HepG2 (cell line): ENCODE results near the gene AP5Z1. TPM values are rescaled to one million over a fixed set of nuclear protein-coding genes. Genes with fewer than 3 reads are reported as not detected.

Experiments used
- GLI4 ChIP-seq: sonication (generic); formaldehyde crosslinking; IDR thresholded peaks from 2 replicates; pipeline ENCODE4 v1.5.1; 2020; ENCODE audit warnings: missing genetic modification reagents, mild to moderate bottlenecking, moderate library complexity, borderline replicate concordance
- LBX2 ChIP-seq: sonication (generic); formaldehyde crosslinking; IDR thresholded peaks from 2 replicates; pipeline ENCODE4 v1.5.0; 2020; ENCODE audit warnings: missing genetic modification reagents, mild to moderate bottlenecking, borderline replicate concordance
- RBAK ChIP-seq: sonication (generic); formaldehyde crosslinking; IDR thresholded peaks from 2 replicates; pipeline ENCODE4 v1.5.1; 2020; ENCODE audit warnings: mild to moderate bottlenecking, missing genetic modification reagents
- SIX1 ChIP-seq: sonication (generic); formaldehyde crosslinking; IDR thresholded peaks from 2 replicates; pipeline ENCODE4 v1.4.0; 2020; ENCODE audit warnings: missing genetic modification reagents, borderline replicate concordance
- SMAD1 ChIP-seq: sonication (generic); formaldehyde crosslinking; IDR thresholded peaks from 2 replicates; pipeline ENCODE4 v1.4.0; 2020; ENCODE audit warnings: missing genetic modification reagents, low read depth, mild to moderate bottlenecking, borderline replicate concordance
- SOX6 ChIP-seq, 2 experiments: fragments of 450-650 bp in 1 of 2; sonication (generic) in 1 of 2; formaldehyde crosslinking in 1 of 2; IDR thresholded peaks; 2 replicates each; pipeline versions ENCODE4 v1.4.0 to v1.6.1; 2017 to 2020; ENCODE audit warnings: antibody characterized with exemption in 1 of 2, mild to moderate bottlenecking in 1 of 2, missing genetic modification reagents in 1 of 2
- TEAD2 ChIP-seq: sonication (generic); formaldehyde crosslinking; IDR thresholded peaks from 2 replicates; pipeline ENCODE4 v1.9.0; 2021; ENCODE audit warnings: missing genetic modification reagents
- ZNF281 ChIP-seq: sonication (generic); formaldehyde crosslinking; IDR thresholded peaks from 2 replicates; pipeline ENCODE4 v1.4.0; 2020; ENCODE audit warnings: missing genetic modification reagents, borderline replicate concordance
- ZNF605 ChIP-seq: sonication (generic); formaldehyde crosslinking; IDR thresholded peaks from 2 replicates; pipeline ENCODE4 v1.8.0; 2022; ENCODE audit warnings: mild to moderate bottlenecking, missing genetic modification reagents
- ZSCAN12 ChIP-seq: sonication (generic); formaldehyde crosslinking; IDR thresholded peaks from 2 replicates; pipeline ENCODE4 v1.9.0; 2021; ENCODE audit warnings: mild to moderate bottlenecking, missing genetic modification reagents
- polyA plus RNA-seq, 8 experiments: library from polyadenylated mRNA; depleted of rRNA in 3 of 8; stranded (reverse) in 7 of 8; unstranded in 1 of 8; fragments of >200 nt; fragmentation: Illumina TruSeq in 4 of 8; extraction: Trizol in 4 of 8; gene quantifications; 2 replicates each; pipeline versions ENCODE4 v1.2.1 to v1.2.3, GENCODE V29; 2011 to 2016; ENCODE audit warnings: low read depth in 4 of 8, missing spikeins in 1 of 8, mixed read lengths in 1 of 8; ENCODE audit not compliant: insufficient read depth in 1 of 8
- total RNA-seq, 5 experiments: library from RNA; depleted of rRNA; stranded (reverse); fragments of >200 nt; fragmentation: Illumina TruSeq; extraction: Trizol; gene quantifications; 2 replicates each; pipeline ENCODE4 v1.2.3, GENCODE V29; 2016; ENCODE audit warnings: low read depth in 1 of 5
- TF ChIP-seq, protein P1 (sequence below): IDR thresholded peaks from 2 replicates; pipeline ENCODE4 v1.6.1; 2016; ENCODE audit warnings: low read depth, control low read depth
- TF ChIP-seq, protein P2 (sequence below): sonication (generic); formaldehyde crosslinking; conservative IDR thresholded peaks from 2 replicates; pipeline ENCODE4 v1.4.0; 2020; ENCODE audit warnings: mild to moderate bottlenecking, missing genetic modification reagents, moderate library complexity
- TF ChIP-seq, protein P3 (sequence below): sonication (generic); formaldehyde crosslinking; IDR thresholded peaks from 2 replicates; pipeline ENCODE4; 2020; ENCODE audit warnings: missing genetic modification reagents, mild to moderate bottlenecking, borderline replicate concordance
- TF ChIP-seq, protein P4 (sequence below): sonication (generic); formaldehyde crosslinking; IDR thresholded peaks from 2 replicates; pipeline ENCODE4 v1.5.0; 2020; ENCODE audit warnings: mild to moderate bottlenecking, missing genetic modification reagents, moderate library complexity

Gene AP5Z1
- total and polyA plus RNA-seq, 2 of the 13 experiments (the other 11 are each of a cell fraction or from before 2014, with no cell fraction given): 9.3 to 15.1 TPM

DNA sequence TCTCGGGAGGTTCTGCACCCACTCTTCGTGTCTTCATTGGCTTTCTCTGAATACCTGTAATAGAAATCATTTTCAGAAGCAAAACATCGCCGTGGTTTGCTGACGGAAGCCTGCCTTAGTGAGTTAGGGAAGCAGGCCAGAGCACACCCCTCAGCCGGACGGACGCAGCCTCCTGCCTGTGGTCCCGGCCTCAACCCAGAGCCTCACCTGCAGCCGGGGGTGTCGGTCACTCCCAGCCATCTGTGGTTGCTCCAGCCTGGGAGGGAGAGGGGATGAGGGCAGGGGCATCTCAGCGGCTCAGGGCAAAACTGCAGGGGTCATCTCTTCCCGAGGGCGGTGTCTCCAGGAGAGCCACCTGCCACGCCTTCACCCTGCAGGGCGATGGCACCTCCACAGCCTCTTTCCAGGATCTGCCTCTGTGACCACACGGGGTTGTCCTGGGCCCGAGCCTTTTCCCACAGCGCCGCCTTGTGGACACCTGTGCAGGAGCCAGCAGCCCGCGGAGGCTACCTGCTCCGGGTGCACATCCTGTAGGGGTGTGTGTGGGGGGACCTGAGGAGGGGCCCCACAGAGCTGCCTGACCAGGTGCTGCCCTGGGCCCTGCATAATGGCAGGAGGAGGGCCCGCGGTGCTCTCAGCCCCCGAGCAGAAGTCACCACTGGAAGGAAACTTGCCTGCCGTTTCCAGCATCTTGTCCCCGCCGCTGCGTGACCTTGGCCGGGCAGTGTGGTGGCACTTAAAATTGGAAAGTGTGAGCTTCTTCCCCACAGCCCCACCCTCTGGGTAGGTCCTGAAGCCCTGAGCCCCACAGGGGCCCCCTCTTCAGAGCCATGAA lies 21.6 kb upstream of the AP5Z1 start (continued):
- TF ChIP-seq ZNF281 (CRISPR knock-in tag) (no peak; the same call in 1 of the 2 replicates), RBAK (no peak), ZSCAN12 (no peak), SOX6 (IDR thresholded peaks at IDR 0.05) (no peak), SOX6 (CRISPR knock-in tag; IDR thresholded peaks at IDR 0.05) (peak; percentile 50), SMAD1 (CRISPR knock-in tag) (no peak), SIX1 (CRISPR knock-in tag) (no peak), LBX2 (CRISPR knock-in tag) (no peak), TEAD2 (CRISPR knock-in tag) (no peak), ZNF605 (CRISPR knock-in tag) (no peak), GLI4 (CRISPR knock-in tag) (no peak)
- TF ChIP-seq, protein P1, sequence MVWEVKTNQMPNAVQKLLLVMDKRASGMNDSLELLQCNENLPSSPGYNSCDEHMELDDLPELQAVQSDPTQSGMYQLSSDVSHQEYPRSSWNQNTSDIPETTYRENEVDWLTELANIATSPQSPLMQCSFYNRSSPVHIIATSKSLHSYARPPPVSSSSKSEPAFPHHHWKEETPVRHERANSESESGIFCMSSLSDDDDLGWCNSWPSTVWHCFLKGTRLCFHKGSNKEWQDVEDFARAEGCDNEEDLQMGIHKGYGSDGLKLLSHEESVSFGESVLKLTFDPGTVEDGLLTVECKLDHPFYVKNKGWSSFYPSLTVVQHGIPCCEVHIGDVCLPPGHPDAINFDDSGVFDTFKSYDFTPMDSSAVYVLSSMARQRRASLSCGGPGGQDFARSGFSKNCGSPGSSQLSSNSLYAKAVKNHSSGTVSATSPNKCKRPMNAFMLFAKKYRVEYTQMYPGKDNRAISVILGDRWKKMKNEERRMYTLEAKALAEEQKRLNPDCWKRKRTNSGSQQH (CRISPR knock-in tag): no peak
- TF ChIP-seq, protein P2, sequence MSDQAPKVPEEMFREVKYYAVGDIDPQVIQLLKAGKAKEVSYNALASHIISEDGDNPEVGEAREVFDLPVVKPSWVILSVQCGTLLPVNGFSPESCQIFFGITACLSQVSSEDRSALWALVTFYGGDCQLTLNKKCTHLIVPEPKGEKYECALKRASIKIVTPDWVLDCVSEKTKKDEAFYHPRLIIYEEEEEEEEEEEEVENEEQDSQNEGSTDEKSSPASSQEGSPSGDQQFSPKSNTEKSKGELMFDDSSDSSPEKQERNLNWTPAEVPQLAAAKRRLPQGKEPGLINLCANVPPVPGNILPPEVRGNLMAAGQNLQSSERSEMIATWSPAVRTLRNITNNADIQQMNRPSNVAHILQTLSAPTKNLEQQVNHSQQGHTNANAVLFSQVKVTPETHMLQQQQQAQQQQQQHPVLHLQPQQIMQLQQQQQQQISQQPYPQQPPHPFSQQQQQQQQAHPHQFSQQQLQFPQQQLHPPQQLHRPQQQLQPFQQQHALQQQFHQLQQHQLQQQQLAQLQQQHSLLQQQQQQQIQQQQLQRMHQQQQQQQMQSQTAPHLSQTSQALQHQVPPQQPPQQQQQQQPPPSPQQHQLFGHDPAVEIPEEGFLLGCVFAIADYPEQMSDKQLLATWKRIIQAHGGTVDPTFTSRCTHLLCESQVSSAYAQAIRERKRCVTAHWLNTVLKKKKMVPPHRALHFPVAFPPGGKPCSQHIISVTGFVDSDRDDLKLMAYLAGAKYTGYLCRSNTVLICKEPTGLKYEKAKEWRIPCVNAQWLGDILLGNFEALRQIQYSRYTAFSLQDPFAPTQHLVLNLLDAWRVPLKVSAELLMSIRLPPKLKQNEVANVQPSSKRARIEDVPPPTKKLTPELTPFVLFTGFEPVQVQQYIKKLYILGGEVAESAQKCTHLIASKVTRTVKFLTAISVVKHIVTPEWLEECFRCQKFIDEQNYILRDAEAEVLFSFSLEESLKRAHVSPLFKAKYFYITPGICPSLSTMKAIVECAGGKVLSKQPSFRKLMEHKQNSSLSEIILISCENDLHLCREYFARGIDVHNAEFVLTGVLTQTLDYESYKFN (CRISPR knock-in tag): no peak
- TF ChIP-seq, protein P3, sequence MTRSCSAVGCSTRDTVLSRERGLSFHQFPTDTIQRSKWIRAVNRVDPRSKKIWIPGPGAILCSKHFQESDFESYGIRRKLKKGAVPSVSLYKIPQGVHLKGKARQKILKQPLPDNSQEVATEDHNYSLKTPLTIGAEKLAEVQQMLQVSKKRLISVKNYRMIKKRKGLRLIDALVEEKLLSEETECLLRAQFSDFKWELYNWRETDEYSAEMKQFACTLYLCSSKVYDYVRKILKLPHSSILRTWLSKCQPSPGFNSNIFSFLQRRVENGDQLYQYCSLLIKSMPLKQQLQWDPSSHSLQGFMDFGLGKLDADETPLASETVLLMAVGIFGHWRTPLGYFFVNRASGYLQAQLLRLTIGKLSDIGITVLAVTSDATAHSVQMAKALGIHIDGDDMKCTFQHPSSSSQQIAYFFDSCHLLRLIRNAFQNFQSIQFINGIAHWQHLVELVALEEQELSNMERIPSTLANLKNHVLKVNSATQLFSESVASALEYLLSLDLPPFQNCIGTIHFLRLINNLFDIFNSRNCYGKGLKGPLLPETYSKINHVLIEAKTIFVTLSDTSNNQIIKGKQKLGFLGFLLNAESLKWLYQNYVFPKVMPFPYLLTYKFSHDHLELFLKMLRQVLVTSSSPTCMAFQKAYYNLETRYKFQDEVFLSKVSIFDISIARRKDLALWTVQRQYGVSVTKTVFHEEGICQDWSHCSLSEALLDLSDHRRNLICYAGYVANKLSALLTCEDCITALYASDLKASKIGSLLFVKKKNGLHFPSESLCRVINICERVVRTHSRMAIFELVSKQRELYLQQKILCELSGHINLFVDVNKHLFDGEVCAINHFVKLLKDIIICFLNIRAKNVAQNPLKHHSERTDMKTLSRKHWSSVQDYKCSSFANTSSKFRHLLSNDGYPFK (CRISPR knock-in tag): no peak
- TF ChIP-seq, protein P4, sequence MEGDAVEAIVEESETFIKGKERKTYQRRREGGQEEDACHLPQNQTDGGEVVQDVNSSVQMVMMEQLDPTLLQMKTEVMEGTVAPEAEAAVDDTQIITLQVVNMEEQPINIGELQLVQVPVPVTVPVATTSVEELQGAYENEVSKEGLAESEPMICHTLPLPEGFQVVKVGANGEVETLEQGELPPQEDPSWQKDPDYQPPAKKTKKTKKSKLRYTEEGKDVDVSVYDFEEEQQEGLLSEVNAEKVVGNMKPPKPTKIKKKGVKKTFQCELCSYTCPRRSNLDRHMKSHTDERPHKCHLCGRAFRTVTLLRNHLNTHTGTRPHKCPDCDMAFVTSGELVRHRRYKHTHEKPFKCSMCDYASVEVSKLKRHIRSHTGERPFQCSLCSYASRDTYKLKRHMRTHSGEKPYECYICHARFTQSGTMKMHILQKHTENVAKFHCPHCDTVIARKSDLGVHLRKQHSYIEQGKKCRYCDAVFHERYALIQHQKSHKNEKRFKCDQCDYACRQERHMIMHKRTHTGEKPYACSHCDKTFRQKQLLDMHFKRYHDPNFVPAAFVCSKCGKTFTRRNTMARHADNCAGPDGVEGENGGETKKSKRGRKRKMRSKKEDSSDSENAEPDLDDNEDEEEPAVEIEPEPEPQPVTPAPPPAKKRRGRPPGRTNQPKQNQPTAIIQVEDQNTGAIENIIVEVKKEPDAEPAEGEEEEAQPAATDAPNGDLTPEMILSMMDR (CRISPR knock-in tag): peak; percentile 96
